GM19240 (cell line): ENCODE measurements around the gene IL3.

Experiments used
- DNase-seq: peaks from one replicate; pipeline ENCODE4 v3.0.0; 2011; ENCODE audit warnings: low spot score; ENCODE audit not compliant: insufficient read length

IL3 gene

DNA sequence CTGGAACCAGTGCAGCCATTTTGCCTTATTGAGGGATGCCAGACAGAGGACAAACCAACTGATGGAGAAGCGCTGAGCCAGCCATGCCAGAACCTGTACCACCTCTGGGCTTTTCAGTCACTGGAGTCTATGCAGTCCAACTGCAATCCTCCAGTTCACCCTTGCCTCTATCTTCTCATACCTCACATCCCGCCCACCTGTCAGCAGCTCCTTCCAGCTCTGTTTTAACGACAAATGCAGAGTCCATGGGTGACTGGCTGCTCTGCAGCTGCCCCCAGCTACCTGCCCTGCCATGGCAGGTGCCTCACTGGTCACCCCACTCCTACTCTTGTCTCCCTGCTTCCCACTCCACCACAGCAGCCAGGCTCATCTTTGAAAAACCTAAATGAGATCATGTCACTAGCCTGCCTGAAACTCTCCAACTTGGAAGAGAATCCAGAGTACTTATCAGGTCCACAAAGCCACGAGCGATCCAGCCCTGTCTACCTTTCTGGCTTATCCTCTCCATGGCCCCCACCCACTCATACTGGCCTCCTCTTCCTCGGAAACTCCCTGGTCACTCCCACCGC is 35.0 kb upstream of the IL3 start:
- no peak for DNase-seq

DNA sequence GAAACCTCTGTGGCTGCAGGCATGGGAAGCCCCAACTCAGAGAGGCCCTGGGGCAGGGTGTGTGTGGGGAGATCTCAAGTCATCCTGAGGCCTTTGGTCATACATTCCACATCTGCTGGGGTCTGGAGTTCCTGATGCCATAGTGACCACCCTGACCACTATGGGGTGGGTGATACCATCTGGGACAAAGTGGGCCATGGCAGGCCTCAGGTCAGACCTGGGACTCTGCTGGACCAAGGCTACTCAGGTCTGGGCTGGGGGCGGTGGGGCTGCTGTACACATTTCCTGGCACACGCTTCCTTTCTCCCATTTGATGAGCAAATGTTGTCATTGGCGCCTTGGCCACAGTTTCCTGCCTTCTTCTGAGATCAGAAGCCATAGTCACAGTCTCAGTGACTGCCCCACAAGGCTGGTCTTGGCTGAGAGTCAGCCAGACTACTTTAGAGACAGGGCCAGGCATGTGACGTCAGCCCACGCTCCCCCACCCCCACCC is 33.9 kb upstream of the IL3 start:
- no peak for DNase-seq

DNA sequence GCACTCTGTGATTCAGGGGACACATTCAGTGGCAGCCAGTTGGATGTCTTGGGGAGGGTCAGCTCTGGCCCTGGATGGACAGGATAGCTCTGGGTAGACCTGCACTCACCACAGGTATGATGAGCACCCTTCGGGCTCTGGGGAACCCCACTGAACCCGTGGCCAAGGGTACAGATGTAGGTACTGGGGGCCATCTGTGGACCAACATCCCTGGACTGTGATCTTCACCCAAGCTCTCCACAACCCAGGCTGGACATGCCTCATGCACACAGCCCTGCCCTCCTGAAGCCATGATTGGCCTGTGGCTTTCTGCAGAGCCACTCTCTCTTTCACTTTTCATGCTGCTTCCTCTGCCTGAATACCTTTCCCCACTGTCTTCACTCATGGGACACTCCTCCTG is 33.4 kb upstream of the IL3 start:
- no peak for DNase-seq

DNA sequence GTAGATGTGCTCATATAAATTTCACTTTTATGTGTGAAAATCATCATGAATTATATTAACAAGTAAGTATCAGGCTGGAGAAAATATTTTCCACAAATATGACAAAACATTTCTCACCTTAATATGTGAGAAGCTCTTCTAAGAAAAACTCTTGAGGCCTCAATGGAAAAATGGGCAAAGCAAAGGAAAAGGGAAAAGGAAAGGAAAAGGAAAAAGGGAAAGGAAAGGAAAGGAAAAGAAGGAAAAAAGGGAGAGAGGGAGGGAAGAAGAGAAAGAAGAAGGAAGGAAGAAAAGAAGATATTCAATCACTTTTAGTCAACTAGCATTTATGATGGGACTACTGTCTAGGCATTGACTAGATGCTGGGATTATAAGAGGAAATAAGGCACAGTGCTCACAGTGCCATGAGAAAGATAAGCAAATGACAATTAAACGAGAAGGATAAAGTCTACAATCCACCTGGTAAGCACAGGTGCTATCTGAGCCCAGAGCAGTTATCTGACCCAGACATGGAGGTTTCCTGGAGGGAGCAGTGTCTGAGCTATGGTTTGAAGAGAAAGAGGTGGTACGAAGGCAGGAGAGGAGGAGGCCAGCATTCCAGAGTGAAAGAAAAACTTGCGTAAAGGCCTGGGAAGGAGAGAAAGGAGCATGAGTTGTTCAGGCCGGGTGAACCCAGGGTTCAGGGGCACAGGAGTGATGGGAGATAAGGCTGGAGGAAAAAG is 30.7 kb upstream of the IL3 start:
- no peak for DNase-seq

DNA sequence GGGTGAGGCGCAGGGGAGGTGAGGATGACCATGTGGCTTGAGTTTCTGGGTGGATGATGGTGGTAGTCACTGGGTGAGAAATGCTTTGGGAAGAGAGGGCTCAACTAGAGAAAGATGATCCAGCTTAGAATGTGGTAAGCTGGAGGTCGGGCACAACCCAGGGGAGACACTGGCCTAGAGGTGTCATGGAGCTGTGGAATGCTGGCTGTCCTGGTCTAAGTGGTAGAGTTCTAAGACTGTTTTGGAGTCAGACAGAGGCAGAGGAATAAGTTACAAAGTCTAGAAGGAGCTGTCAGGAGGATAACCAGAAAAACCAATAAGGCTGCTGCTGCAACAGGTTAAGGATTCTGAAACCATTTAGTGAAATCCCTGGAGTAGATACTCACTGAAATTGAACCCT is 29.8 kb upstream of the IL3 start:
- DNase-seq, result no peak

DNA sequence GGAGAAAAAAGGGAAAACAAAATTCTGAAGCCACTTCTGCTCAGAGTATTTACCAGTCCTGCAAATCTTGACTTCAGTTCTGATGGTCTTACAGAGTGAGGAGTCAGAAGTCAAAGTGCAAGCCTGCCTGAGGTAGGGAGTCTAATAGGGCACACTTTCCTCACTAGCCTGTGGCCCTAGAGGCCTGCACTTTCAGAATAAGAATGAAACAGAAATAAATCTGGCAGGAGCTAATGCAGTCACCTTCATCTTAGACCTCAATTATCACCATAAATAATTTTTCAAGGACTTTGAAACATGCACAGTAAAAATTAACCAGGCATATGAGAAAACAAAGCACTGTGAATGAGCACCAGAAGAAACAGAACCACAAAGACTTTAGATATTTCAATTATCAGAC is 28.3 kb upstream of the IL3 start:
- DNase-seq, result no peak

DNA sequence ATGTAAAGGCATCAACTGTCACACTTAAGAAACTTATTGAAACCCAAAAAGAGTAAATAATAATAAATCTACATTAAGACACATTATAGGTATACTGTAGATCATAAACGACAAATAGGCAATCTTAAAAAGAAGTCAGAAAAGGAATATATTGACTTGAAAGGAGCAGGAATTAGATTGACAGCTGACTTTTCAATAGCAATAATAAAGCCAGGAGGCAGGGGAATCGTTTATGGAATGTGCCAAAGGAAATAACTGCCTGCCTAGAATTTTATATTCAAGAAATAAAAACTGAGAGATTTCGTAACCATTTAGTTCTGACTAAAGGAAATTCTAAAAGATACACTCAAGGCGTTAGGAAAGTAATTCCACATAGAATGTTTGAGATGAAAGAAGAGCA is 27.3 kb upstream of the IL3 start:
- DNase-seq, result no peak

DNA sequence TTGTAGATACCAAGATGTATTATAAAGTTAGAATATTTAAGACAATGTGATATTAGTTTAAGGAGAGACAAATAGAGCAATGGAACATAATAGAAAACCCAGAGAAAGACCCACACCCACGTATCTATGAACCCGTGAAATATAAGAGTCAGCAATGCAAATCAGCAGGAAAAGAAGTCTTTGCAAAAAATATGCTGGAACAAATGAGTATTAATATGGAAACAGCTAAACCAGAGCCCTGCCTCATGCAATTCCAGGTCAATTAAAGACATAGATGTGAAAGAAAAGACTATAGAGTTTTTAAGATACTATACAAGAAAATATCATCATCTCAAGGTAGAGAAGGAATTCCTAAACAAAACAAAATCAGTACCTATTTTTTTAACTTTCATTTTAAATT is 23.1 kb upstream of the IL3 start:
- DNase-seq, result no peak

DNA sequence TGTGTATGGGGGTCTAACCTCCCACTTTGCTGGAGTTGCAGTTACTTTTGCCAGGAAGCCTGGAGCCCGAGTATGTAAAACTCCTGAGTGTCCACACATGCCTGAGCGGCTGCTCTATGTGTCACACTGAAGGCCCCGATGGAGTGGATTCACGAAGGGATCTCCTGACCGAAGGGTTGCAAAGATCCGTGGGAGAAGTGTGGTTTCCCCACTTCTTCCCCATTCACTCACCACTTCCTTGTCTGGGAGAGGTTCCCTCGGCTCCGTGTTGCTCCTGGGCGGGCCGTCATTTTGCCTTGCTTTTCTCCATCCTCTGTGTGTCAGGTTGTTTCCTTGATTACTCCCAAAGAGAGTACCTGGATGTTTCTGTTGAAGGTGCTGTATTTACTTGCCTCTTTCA is 16.2 kb upstream of the IL3 start:
- no peak for DNase-seq

DNA sequence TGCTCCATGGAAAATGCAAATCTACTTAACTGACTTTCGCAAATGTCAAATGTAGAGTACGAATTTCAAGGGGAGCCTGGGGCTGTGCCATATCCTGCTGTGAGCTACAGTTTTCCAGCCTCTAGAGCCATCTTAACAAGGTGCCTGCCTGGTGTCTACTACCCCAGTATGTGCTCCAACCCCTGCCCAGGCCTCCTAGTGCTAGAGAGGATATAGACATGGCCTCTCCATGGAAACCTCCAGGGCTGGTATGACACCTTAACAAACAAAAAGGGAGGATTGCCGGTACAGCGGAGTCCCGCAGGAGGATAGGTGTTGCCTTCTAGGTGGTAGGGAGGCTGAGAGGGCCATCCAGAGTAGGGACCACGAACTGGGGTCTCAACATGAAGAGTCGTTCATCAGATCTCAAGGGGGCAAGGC is 13.6 kb upstream of the IL3 start:
- DNase-seq, result no peak

DNA sequence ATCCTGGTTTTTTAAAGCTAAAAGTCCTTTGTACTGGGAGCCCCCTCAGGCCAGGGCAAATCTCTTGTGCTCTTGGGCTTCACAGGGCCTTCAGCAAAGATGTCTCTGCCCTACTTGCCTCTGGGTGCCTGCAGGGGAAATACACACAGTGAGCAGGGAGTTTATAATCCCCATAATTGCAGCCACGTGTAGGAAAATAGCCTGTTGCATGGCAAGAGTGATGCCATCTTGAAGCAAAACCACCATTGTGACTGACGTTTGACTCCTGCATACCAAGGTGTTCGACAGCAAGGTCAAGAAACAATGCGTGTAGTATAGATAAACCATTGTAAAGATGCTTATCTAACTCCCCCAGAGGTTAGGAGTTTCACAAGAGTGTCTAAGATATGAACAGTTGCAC is 11.4 kb upstream of the IL3 start:
- DNase-seq, result no peak

DNA sequence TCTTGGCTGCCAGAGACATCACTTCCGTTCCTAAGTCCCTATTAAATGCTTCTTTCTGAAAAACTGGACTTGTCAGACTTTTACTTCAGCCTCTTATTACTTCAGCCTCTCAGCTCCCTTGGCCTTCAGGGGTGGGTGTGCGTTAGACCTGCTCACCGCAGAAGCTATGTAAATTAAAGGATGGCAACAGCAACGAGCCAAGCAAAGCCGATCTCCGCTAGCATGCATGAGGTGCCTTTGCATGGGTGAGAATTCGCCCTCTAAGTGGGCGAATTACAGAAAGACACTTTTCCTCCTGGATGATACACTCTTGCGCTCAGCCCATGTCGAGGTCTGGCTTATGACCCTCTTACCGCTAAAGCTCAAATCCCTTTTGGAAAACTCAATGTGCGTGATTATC is 10.9 kb upstream of the IL3 start:
- DNase-seq, result no peak

DNA sequence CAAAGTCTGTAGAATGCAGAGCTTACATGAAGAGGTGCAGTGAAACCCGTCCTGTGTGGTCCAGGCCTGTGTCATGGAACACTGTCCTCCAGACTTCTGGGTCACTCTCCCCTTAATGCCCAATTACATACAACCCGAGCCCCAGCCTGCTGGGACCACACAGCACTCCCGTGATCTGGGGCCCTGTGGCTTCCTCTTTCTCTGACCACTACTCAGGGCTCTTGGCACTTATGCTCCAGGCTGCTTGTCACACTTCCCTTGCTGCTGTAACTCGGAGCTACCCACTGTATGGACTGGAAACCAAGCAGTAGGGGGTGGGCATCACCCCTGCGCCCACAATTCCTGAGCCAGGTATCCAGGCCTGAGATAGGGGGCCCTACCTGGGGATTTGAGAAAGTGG is 10.3 kb upstream of the IL3 start:
- DNase-seq, result no peak

DNA sequence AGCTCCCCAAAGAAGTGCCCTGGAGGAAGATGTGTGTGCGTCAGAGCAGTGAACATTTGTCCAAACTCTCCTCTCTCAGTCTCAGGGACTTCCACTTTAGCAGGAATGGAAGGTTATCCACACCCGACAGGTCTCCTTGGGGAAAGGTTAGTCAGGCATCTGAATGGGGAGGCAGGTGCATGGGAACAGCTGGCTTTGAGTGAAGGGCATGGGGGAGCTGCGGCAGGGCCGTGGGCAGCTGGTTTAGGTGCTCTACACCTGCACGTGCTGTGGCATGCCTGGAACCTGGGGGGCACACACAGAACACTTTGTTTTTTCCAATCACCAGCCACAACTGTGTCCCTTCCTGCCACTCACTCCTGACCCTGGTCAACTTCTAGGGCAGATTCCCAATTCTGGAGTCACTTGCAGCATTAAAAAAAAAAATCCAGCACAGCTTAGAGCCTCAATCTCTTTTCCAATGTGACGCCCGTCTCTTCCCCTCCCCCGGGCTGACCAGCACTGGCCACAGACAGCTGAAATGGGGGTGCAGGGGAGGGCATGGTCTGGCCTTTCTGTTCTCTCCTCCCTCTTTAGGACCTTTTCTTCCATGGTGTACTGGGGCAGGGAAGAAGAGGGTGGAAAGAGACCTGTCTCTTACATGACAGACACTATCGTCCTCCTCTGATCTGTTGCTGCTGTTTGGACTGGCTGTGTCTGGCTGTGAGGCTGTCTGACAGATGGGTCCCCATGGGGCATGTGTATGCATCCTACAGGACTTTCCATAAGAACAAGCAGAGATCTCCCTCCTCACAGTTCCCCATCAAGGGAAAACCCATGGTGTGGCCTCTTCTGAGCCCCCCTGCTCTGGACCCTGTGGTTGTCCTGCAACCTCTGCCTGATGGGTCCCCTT is 9.5 kb upstream of the IL3 start:
- DNase-seq, result no peak

DNA sequence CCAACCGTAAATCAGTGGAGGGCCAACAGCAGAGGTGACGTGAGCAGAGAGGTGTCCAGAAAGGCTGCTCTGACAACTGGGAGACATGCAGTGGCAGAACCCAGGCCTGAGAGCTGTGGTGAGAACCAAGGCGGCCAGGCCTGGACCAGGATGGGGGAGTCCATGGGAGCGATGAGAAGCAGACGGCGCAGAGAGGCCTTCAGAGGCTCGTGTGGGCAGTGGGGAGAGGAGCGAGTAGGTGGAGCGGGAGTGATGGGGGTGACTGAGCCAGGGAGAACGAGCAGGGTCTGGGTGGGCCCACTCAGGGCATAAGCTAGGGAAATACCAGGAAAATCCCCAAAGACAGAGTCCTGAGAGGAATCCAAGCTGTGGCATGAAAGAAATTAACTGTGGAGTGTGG is 7.9 kb upstream of the IL3 start:
- DNase-seq, result no peak

DNA sequence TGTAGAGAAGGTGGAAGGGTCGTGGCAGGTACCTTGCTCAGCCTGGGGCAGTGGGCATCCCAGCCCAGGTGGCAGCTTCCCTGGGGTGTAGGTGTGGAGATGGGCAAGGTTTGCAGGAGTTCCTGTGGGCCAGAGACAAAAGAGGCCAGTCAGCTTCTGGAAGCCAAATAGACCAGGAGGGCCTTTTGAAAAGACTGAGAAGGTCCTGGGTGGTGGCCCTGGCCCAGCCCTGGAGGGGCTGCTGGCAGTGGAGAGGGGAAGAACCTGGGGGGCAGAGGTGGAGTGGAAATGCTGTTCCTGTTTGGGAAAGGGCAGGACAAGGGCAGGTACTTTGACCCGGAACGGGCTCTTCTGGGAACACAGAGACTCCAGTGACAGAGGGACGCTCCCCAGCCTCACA is 7.0 kb upstream of the IL3 start:
- DNase-seq, result no peak

DNA sequence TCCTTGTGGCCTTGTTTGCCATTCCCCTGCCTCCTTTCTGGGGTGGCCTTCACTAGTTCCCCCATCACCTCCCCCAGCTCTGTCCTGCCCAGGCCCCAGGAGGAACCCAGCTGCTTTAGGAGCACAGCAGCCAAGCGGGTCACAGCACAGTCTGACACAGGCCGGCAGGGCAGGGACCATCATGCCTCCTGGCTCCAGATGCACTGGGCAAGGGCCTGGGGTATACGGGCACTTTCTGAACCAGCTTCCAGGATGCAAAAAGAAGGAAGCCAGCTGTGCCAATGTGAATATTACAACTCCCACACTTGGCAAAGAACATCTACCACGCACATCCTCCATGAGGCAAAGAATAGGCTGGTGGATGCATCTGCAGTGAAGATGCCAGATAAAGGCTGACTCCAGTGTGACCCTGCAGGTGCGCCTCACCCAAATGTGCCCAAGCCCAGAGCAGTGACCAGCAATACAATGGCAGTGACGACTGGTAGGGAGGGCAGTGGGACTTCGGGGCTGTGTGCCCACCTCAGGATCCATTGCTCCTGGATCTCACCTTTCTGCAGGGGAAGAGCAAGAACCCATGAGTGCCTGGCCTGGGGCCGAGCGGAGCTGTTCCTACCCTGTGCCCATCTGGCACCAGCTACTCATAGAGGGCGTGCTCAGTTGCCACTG is 6.3 kb upstream of the IL3 start:
- no peak for DNase-seq

DNA sequence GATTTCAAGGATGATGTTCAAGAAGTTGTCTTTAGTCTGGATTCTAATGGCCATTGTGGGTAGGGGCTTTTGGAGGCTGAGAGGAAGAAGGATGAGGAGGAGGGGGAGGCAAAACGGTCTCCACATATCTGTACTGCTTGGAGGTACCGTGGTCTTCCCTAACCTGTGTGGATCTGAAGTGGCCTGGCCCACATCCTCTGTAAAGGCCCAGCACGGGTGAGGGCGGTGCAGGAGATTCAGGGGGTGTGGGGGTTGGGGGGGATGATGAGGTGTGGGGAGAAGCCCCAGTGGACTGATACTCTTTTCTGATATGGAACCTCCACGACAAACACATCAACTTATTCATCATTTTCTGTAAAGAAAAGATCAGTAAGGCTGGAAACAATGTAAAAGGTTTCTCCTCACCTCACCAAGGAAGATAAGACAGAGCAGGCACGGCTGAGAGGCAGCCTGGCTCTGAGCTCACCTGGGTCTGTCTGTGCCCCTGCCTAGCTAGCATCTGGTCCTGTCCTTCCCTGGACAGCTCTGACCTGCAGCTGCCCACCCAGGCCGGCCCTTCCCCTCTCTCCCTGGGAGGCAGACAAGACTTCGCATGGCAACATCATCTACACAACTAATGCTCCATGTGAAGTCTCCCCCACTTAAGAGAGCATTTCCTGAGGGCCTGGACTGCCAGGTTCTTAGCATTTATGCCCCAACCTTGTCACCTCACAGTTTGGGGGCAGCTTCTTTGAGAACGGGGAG is 5.6 kb upstream of the IL3 start:
- DNase-seq, result no peak

DNA sequence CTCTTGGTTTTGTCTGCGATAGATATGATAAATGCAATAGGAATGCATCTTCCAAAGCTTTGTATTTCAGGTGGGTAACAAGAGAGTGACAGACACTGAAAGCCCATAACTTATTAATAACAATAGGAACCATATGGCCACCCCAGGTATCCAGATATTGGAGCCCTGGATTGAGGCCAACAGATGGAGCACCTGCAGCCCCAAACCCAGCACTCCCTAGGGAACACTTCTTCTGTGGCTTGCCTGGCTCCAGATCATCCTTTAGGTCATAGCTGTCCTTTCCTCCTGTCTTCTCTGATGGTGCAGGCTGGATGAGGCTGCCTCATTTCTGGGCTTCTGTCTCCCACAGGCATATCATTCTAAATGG is 5.0 kb upstream of the IL3 start:
- no peak for DNase-seq

DNA sequence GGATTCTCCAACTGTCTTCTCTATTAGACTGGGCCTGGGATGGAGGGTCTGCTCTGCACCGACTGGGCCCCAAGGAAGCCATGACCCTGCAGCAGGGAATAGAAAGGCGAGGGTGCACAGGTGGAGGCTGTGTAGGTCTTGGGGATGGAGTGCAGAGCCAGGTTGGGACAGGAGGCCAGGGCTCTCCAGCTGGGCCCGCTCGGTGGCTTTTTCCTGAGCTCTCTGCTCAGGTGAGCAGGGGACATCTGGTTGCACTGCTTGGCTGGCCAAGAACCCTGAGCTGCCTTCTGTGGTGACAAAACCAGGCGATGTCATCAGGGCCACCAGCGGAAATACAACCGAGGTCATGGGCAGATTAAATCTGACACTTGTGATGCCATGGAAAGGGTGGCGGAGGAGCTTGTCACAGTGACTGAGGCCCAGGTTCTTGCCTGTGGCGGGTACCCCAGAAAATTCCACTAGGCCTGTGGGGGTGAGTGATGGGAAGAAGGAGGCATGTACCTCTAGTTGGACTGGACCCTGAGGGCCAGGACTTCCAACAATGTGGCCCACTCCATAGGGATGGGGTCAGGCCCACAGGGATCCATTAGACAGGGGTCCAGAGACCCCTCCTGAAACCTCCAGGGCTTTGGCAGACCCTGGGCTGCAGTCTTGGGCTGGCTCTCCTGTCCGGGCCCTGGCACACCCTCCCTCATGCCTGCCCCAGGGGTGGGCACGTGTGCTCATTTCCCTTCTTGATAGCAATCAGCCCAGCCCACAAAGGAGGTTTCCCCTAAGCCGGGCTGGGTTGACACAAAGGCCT is 4.4 kb upstream of the IL3 start:
- no peak for DNase-seq
